ENCODE results near the gene C1QTNF2. TPM values are rescaled to one million over a fixed set of nuclear protein-coding genes. Genes with fewer than 3 reads are reported as not detected.

The C1QTNF2 gene
- total and polyA plus RNA-seq, 2 of the 13 experiments (the other 11 are each of a cell fraction or from before 2014, with no cell fraction given), result not detected

DNA sequence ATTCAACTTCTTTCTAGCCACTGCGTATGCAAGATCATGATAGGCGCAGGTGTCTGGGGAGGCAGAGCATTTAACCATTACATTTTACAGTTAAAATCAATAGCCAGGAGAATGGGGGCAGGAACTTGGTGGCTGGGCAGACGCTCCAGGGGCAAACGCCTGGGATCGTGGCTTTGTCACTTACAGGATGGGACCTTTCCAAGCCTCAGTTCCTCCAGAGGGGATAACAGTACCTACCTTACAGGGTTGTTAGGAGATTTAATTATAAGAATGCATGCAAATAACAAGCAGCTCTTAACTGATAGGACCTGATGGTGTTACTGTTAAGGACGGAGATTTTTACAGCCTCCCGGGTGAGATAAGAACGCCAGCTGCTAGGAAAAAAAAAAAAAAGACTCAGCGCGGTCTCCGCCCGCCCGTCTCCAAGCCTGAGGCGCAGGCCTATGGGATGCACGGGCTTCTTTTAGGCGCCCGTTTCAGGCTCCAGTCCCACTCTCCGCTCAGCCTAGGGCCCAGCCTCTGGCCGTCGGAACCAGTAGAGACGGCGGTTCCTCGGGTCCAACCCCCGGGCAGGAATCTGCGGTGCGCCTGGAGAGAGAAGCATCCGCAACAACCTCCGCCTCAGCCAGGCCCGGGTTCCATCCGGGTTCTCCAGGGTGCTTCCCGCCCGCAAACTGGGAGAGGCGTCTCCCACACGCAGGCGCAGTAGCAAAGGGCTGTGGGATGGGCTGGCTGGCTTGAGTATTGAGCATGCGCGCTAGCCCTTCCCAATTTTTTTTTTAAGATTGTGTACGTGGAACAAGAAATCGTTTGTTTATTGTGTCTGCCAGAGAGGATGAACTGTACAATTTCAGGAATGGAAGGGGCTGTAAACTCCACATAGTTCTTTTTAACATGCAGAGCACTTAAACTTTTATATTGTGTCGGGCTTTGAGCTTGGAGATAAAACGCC lies 29.3 kb upstream of the C1QTNF2 start, which contains the start of gene FAM200C (continued):
- peak; percentile 82; the same call in 1 of the 2 replicates for TF ChIP-seq ARID4A (CRISPR knock-in tag; IDR thresholded peaks at IDR 0.05; ENCODE audit: borderline replicate concordance)
- TF ChIP-seq ZNF572 (CRISPR knock-in tag; IDR thresholded peaks at IDR 0.05), result no peak
- peak; percentile 61; the same call in 1 of the 2 replicates for TF ChIP-seq ZFP91 (CRISPR knock-in tag; IDR thresholded peaks at IDR 0.05; ENCODE audit: borderline replicate concordance)
- TF ChIP-seq NPAS2 (CRISPR knock-in tag; IDR thresholded peaks at IDR 0.05; ENCODE audit: borderline replicate concordance), result no peak
- no peak for TF ChIP-seq KDM4B (CRISPR knock-in tag; IDR thresholded peaks at IDR 0.05)
- TF ChIP-seq EP300 (IDR thresholded peaks at IDR 0.05; ENCODE audit: low read depth in 2 of 2, low read length in 2 of 2), result no peak
- no peak for TF ChIP-seq EP300 (CRISPR knock-in tag; IDR thresholded peaks at IDR 0.05; ENCODE audit: borderline replicate concordance)
- peak; percentile 72 for TF ChIP-seq TAF1 (CRISPR knock-in tag; IDR thresholded peaks at IDR 0.05)
- no peak for TF ChIP-seq SNAPC5 (CRISPR knock-in tag; IDR thresholded peaks at IDR 0.05; ENCODE audit: borderline replicate concordance)
- TF ChIP-seq ATF2 (CRISPR knock-in tag; IDR thresholded peaks at IDR 0.05), result no peak
- TF ChIP-seq SIN3A (IDR thresholded peaks at IDR 0.05; ENCODE audit: borderline replicate concordance, low read depth, low read length), result no peak
- TF ChIP-seq YEATS4 (CRISPR knock-in tag; IDR thresholded peaks at IDR 0.05; ENCODE audit: borderline replicate concordance), result peak; percentile 74; the same call in 1 of the 2 replicates
- TF ChIP-seq MXD4 (CRISPR knock-in tag; IDR thresholded peaks at IDR 0.05), result peak; percentile 23; the same call in 1 of the 2 replicates
- no peak for TF ChIP-seq PRMT3 (CRISPR knock-in tag; IDR thresholded peaks at IDR 0.05; ENCODE audit: borderline replicate concordance, low read depth)
- TF ChIP-seq, protein P1, sequence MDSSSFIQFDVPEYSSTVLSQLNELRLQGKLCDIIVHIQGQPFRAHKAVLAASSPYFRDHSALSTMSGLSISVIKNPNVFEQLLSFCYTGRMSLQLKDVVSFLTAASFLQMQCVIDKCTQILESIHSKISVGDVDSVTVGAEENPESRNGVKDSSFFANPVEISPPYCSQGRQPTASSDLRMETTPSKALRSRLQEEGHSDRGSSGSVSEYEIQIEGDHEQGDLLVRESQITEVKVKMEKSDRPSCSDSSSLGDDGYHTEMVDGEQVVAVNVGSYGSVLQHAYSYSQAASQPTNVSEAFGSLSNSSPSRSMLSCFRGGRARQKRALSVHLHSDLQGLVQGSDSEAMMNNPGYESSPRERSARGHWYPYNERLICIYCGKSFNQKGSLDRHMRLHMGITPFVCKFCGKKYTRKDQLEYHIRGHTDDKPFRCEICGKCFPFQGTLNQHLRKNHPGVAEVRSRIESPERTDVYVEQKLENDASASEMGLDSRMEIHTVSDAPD (CRISPR knock-in tag; IDR thresholded peaks at IDR 0.05), result no peak
- TF ChIP-seq, protein P2, sequence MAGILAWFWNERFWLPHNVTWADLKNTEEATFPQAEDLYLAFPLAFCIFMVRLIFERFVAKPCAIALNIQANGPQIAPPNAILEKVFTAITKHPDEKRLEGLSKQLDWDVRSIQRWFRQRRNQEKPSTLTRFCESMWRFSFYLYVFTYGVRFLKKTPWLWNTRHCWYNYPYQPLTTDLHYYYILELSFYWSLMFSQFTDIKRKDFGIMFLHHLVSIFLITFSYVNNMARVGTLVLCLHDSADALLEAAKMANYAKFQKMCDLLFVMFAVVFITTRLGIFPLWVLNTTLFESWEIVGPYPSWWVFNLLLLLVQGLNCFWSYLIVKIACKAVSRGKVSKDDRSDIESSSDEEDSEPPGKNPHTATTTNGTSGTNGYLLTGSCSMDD (CRISPR knock-in tag; IDR thresholded peaks at IDR 0.05), result no peak
- TF ChIP-seq EEA1 (CRISPR knock-in tag; IDR thresholded peaks at IDR 0.05; ENCODE audit: borderline replicate concordance), result no peak
